A204.1 (cell line): Measurements from ENCODE around the gene YAF2.
"Not testable (repeated sequence)": the region's sequence is repeated elsewhere in the genome, so short reads cannot be mapped to it uniquely, and the experiment has no call there.

Experiments
- FAIRE-seq: peaks from 2 replicates; lab custom pipeline; 2012; peaks lifted over from hg19 to GRCh38; lab: Jason Lieb, UNC

The YAF2 gene

GRCh38 chr12:42252645-42253044 lies 14.6 kb upstream of the YAF2 start:
- FAIRE-seq, result not testable (repeated sequence)

- FAIRE-seq, result not testable (repeated sequence)
Observed at GRCh38 chr12:42249033-42249432, 11.0 kb upstream of the YAF2 start.

GRCh38 chr12:42240131-42240750 lies 2.2 kb upstream of the YAF2 start:
- no peak for FAIRE-seq

GRCh38 chr12:42237853-42238239 lies 202 bp downstream of the YAF2 start:
- FAIRE-seq, result no peak

- no peak for FAIRE-seq
Observed at GRCh38 chr12:42237052-42237852, 796 bp downstream of the YAF2 start.

GRCh38 chr12:42236017-42236416 lies 2.0 kb downstream of the YAF2 start:
- FAIRE-seq, result no peak

GRCh38 chr12:42235426-42235825 lies 2.6 kb downstream of the YAF2 start:
- FAIRE-seq, result no peak

- no peak for FAIRE-seq
Observed at GRCh38 chr12:42234970-42235369, 3.1 kb downstream of the YAF2 start.

- FAIRE-seq, result not testable (repeated sequence)
Observed at GRCh38 chr12:42227525-42227924, 10.5 kb downstream of the YAF2 start.

GRCh38 chr12:42224501-42224900 lies 13.5 kb downstream of the YAF2 start:
- FAIRE-seq, result not testable (repeated sequence)

GRCh38 chr12:42222724-42223123 lies 15.3 kb downstream of the YAF2 start:
- FAIRE-seq, result no peak

- no peak for FAIRE-seq
Observed at GRCh38 chr12:42221726-42222125, 16.3 kb downstream of the YAF2 start.

- no peak for FAIRE-seq
Observed at GRCh38 chr12:42217656-42218055, 20.4 kb downstream of the YAF2 start.

GRCh38 chr12:42216737-42217136 lies 21.3 kb downstream of the YAF2 start:
- FAIRE-seq, result no peak

GRCh38 chr12:42215759-42216158 lies 22.3 kb downstream of the YAF2 start:
- FAIRE-seq, result not testable (repeated sequence)

- FAIRE-seq, result no peak
Observed at GRCh38 chr12:42213954-42214426, 24.1 kb downstream of the YAF2 start.

GRCh38 chr12:42213023-42213422 lies 25.0 kb downstream of the YAF2 start:
- FAIRE-seq, result no peak

- FAIRE-seq, result no peak
Observed at GRCh38 chr12:42208574-42208973, 29.5 kb downstream of the YAF2 start.

GRCh38 chr12:42204819-42205218 lies 33.2 kb downstream of the YAF2 start:
- peak; percentile 80 for FAIRE-seq

- FAIRE-seq, result no peak
Observed at GRCh38 chr12:42204362-42204761, 33.7 kb downstream of the YAF2 start.

GRCh38 chr12:42201063-42201462 lies 37.0 kb downstream of the YAF2 start:
- no peak for FAIRE-seq

GRCh38 chr12:42199007-42199406 lies 39.0 kb downstream of the YAF2 start:
- no peak for FAIRE-seq

- FAIRE-seq, result no peak
Observed at GRCh38 chr12:42196723-42197603, 41.1 kb downstream of the YAF2 start.
